Vagina (tissue), 2 donors: ENCODE measurements around the gene CBX4. TPM values are rescaled to one million over a fixed set of nuclear protein-coding genes. Genes with fewer than 3 reads are reported as not detected.
"Not testable (repeated sequence)": the region's sequence is repeated elsewhere in the genome, so short reads cannot be mapped to it uniquely, and the experiment has no call there.

ENCODE experiments used
- DNase-seq, 2 donors: peaks; one replicate each; pipeline ENCODE4 v3.0.0-alpha.2; 2017; ENCODE audit errors: extremely low spot score in 2 of 2
- H3K27ac ChIP-seq: fragments of 200-600 bp; sonication (generic); one replicate; pipeline ENCODE4 v1.5.1; 2019
- H3K27me3 ChIP-seq: fragments of 200-600 bp; sonication (generic); one replicate; pipeline ENCODE4 v1.5.1; 2019
- H3K36me3 ChIP-seq, 2 donors: fragments of 200-600 bp; sonication (generic); one replicate each; pipeline ENCODE4 v1.5.1; 2017 to 2019
- H3K4me1 ChIP-seq: fragments of 200-600 bp; sonication (generic); one replicate; pipeline ENCODE4 v1.5.1; 2019
- H3K4me3 ChIP-seq, 2 donors: fragments of 200-600 bp; sonication (generic); 1 replicate in 1 of 2; 2 replicates in 1 of 2; pipeline ENCODE4 v1.5.1; 2016 to 2019
- H3K9me3 ChIP-seq: fragments of 200-600 bp; sonication (generic); one replicate; pipeline ENCODE4 v1.5.1; 2019
- POLR2A ChIP-seq, 2 donors: fragments of 450-650 bp; IDR thresholded peaks; one replicate each; pipeline ENCODE4 v1.6.1; 2017; ENCODE audit warnings: antibody characterized with exemption in 2 of 2, mild to moderate bottlenecking in 2 of 2, moderate library complexity in 2 of 2
- POLR2AphosphoS5 ChIP-seq, 2 donors: sonication (generic); formaldehyde crosslinking; IDR thresholded peaks; one replicate each; pipeline ENCODE4 v1.9.0; 2017; ENCODE audit warnings: antibody characterized with exemption in 2 of 2, mild to moderate bottlenecking in 2 of 2, low read depth in 1 of 2; ENCODE audit not compliant: insufficient read depth in 1 of 2
- intact Hi-C: fragments of 100-400 bp; cut with DNase I; formaldehyde crosslinking; loops from one replicate; pipeline ENCODE4 v1.15.1; 2023
- total RNA-seq: library from RNA; depleted of rRNA; stranded (reverse); fragments of >200 nt; gene quantifications from one replicate; pipeline ENCODE4 v1.2.3, GENCODE V29; 2016
- TF ChIP-seq, protein P1 (sequence below), 3 experiments: fragments of 450-650 bp in 2 of 3; fragments of 200-600 bp in 1 of 3; sonication (generic) in 1 of 3; IDR thresholded peaks; one replicate each; pipeline ENCODE4 v1.5.1; 2017 to 2019; ENCODE audit warnings: antibody characterized with exemption in 3 of 3, mild to moderate bottlenecking in 2 of 3, moderate library complexity in 2 of 3

CBX4 gene
- total RNA-seq, 1 donor from 2014 or later: 13.0 TPM

DNA sequence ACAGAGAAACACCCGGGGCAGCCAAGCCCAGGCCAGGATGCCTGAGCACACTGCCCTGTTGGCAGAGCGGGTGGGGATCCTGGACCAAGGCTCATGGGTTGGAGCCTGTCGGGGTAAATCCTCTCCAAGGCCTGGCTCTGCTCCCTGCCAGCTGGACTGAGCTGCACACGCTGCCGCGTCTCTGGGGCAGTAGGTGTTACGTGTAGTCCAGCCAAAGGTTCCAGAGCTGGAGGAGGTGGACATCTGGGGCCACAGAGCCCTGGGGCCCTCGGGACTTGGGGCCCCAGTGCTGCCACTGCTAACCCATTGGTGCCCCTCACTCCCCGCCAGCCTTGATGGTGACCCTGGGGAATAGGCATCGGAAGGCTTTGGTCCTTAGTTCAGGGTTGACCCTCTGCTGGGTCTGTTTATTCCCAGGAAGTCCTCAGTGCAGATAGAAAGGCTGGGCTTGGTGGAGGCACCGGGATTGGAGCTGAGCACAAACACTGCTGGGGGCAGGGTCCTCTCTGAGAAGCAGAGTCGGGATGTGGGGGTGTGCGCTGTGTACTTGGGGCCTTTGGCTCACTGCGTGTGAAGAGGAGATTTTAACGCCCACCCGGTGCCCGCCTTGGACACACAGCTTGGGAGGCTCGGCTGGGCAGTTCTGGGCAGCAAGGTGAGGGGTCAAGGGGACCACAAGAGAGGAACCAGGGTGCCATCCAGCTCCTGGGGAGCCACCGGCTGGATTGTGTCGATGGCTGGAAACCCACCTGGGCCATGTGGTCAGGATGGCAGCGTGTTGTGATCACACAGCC is 16.3 kb upstream of the CBX4 start:
- Histone ChIP-seq H3K27me3 (no peaks in the 10 kb centered on the region), H3K36me3 (no peaks in the 10 kb centered on the region), H3K27ac (no peak overlapping the region), H3K4me1 (peaks cover 6% of the 10 kb centered on the region), H3K4me3 (no peak overlapping the region), H3K9me3 (no peaks in the 10 kb centered on the region)
- DNase-seq: no peak
- intact Hi-C loops: no loop called here
- no peak for TF ChIP-seq POLR2A (IDR thresholded peaks at IDR 0.05)
- TF ChIP-seq, protein P1, sequence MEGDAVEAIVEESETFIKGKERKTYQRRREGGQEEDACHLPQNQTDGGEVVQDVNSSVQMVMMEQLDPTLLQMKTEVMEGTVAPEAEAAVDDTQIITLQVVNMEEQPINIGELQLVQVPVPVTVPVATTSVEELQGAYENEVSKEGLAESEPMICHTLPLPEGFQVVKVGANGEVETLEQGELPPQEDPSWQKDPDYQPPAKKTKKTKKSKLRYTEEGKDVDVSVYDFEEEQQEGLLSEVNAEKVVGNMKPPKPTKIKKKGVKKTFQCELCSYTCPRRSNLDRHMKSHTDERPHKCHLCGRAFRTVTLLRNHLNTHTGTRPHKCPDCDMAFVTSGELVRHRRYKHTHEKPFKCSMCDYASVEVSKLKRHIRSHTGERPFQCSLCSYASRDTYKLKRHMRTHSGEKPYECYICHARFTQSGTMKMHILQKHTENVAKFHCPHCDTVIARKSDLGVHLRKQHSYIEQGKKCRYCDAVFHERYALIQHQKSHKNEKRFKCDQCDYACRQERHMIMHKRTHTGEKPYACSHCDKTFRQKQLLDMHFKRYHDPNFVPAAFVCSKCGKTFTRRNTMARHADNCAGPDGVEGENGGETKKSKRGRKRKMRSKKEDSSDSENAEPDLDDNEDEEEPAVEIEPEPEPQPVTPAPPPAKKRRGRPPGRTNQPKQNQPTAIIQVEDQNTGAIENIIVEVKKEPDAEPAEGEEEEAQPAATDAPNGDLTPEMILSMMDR (IDR thresholded peaks at IDR 0.05): no peak

- Histone ChIP-seq H3K9me3 (no peaks in the 10 kb centered on the region), H3K27me3 (no peaks in the 10 kb centered on the region), H3K4me1 (peaks cover 6% of the 10 kb centered on the region), H3K36me3 (no peaks in the 10 kb centered on the region), H3K27ac (no peak overlapping the region), H3K4me3 (no peak overlapping the region)
- TF ChIP-seq POLR2AphosphoS5 (IDR thresholded peaks at IDR 0.05; ENCODE audit: insufficient read depth in 1 of 2, low read depth in 1 of 2) (no peak), POLR2A (IDR thresholded peaks at IDR 0.05) (no peak)
- intact Hi-C loops: no loop called here
- DNase-seq: no peak
These were observed 15.1 kb upstream of the CBX4 start for GRCh38 chr17:79854080-79855060.

DNA sequence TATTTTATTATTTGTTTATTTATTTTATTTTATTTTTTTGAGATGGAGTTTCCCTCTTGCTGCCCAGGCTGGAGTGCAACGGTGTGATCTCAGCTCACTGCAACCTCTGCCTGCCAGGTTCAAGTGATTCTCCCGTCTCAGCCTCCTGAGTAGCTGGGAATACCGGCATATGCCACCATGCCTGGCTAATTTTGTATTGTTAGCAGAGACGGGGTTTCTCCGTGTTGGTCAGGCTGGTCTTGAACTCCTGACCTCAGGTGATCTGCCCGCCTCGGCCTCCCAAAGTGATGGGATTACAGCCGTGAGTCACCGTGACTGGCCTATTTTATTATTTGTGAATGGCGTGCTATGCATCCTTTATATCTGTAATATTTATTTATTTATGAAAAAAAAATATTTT is 13.9 kb upstream of the CBX4 start:
- H3K9me3 ChIP-seq, H3K4me1 ChIP-seq, H3K36me3 ChIP-seq, H3K27ac ChIP-seq, H3K27me3 ChIP-seq, H3K4me3 ChIP-seq, intact Hi-C loops, DNase-seq: not testable (repeated sequence)

DNA sequence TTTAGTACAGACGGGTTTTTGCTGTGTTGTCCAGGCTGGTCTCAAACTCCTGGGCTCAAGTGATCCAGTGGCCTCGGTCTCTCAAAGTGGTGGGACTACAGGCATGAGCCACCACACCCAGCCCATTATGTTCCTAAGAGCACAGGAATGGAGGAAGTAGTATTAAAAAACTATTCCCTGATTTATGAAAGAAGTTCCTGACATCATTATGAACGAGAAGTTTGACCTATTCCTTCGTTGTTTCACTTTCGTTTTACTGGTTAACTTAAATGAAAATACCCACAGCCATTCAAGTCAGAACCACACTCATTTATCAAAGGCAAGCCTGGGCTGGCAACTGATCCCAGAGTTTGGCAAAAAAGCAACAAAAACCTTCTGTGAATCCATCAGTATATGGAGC is 13.5 kb upstream of the CBX4 start:
- no peak for DNase-seq
- intact Hi-C loops: no loop called here
- Histone ChIP-seq H3K36me3 (no peaks in the 10 kb centered on the region), H3K27me3 (no peaks in the 10 kb centered on the region), H3K4me3 (no peak overlapping the region), H3K27ac (no peak overlapping the region), H3K4me1 (peaks cover 6% of the 10 kb centered on the region), H3K9me3 (no peaks in the 10 kb centered on the region)
- TF ChIP-seq POLR2AphosphoS5 (IDR thresholded peaks at IDR 0.05; ENCODE audit: insufficient read depth in 1 of 2, low read depth in 1 of 2): no peak
- no peak for TF ChIP-seq POLR2A (IDR thresholded peaks at IDR 0.05)
- TF ChIP-seq, protein P1 (IDR thresholded peaks at IDR 0.05): no peak

GRCh38 chr17:79851461-79851817 is 12.2 kb upstream of the CBX4 start:
- H3K4me1 ChIP-seq: peaks cover 6% of the 10 kb centered on the region
- no peak overlapping the region for H3K4me3 ChIP-seq
- no peaks in the 10 kb centered on the region for H3K9me3 ChIP-seq
- H3K27ac ChIP-seq: no peak overlapping the region
- H3K27me3 ChIP-seq: no peaks in the 10 kb centered on the region
- H3K36me3 ChIP-seq: no peaks in the 10 kb centered on the region
- TF ChIP-seq, protein P1 (IDR thresholded peaks at IDR 0.05): no peak
- TF ChIP-seq POLR2A (IDR thresholded peaks at IDR 0.05) (no peak), POLR2AphosphoS5 (IDR thresholded peaks at IDR 0.05; ENCODE audit: insufficient read depth in 1 of 2, low read depth in 1 of 2) (peak in 1 of 2 donors; percentile 30)
- DNase-seq: no peak
- intact Hi-C loops: no loop called here
